K562 (cell line): Measurements from ENCODE around the gene LGALS8. TPM values are rescaled to one million over a fixed set of nuclear protein-coding genes. Genes with fewer than 3 reads are reported as not detected.

Experiments used
- AFF1 ChIP-seq, 2 experiments: fragments of 450-650 bp; IDR thresholded peaks; 2 replicates each; pipeline ENCODE4 v1.6.1; 2018; ENCODE audit warnings: mild to moderate bottlenecking in 2 of 2, low read depth in 1 of 2; ENCODE audit not compliant: partially characterized antibody in 2 of 2
- ESRRB ChIP-seq: fragments of 250-450 bp; sonication (Bioruptor Pico); IDR thresholded peaks from 2 replicates; pipeline ENCODE4 v1.5.0; 2020; ENCODE audit warnings: mild to moderate bottlenecking, moderate library complexity, borderline replicate concordance
- GABPA ChIP-seq: fragments of 200-800 bp; sonication (Bioruptor generic); conservative IDR thresholded peaks from 2 replicates; pipeline ENCODE4 v1.6.1; 2016; ENCODE audit warnings: low read depth, missing genetic modification characterization, missing compliant biosample characterization
- HES1 ChIP-seq: fragments of 450-650 bp; IDR thresholded peaks from 2 replicates; pipeline ENCODE4 v1.6.1; 2016; ENCODE audit warnings: low read depth, mild to moderate bottlenecking, moderate library complexity
- L3MBTL2 ChIP-seq: fragments of 450-650 bp; IDR thresholded peaks from 2 replicates; pipeline ENCODE4 v1.6.1; 2016; ENCODE audit warnings: mild to moderate bottlenecking, moderate library complexity
- MCM5 ChIP-seq: fragments of 450-650 bp; IDR thresholded peaks from 2 replicates; pipeline ENCODE4 v1.6.1; 2016; ENCODE audit warnings: low read depth
- MTF1 ChIP-seq: fragments of 250-450 bp; sonication (Bioruptor Pico); IDR thresholded peaks from 2 replicates; pipeline ENCODE4 v1.9.0; 2021; ENCODE audit warnings: moderate library complexity, mild to moderate bottlenecking, inconsistent platforms, borderline replicate concordance
- NCOA4 ChIP-seq: fragments of 450-650 bp; IDR thresholded peaks from 2 replicates; pipeline ENCODE4 v1.6.1; 2018; ENCODE audit warnings: mild to moderate bottlenecking; ENCODE audit not compliant: partially characterized antibody
- NFATC3 ChIP-seq: fragments of 450-650 bp; IDR thresholded peaks from 2 replicates; pipeline ENCODE4 v1.6.1; 2017; ENCODE audit warnings: mild to moderate bottlenecking
- POLR2B ChIP-seq: fragments of 450-650 bp; IDR thresholded peaks from 2 replicates; pipeline ENCODE4 v1.6.1; 2018; ENCODE audit warnings: low read depth; ENCODE audit not compliant: partially characterized antibody
- PTBP1 ChIP-seq: fragments of 200-400 bp; formaldehyde crosslinking; IDR thresholded peaks from 2 replicates; pipeline ENCODE4 v1.6.1; 2017; ENCODE audit warnings: low read depth, low read length
- SMARCE1 ChIP-seq: fragments of 450-650 bp; IDR thresholded peaks from 2 replicates; pipeline ENCODE4 v1.7.1; 2016; ENCODE audit warnings: mild to moderate bottlenecking
- TCFL5 ChIP-seq: fragments of 250-450 bp; sonication (Bioruptor Pico); conservative IDR thresholded peaks from 2 replicates; pipeline ENCODE4 v1.6.1; 2021; ENCODE audit warnings: mild to moderate bottlenecking, moderate library complexity, matching md5 sums
- TFAM ChIP-seq: fragments of 250-450 bp; sonication (Bioruptor Pico); conservative IDR thresholded peaks from 2 replicates; pipeline ENCODE4 v1.5.0; 2021; ENCODE audit warnings: mild to moderate bottlenecking, moderate library complexity
- THRB ChIP-seq: fragments of 450-650 bp; formaldehyde crosslinking; conservative IDR thresholded peaks from 2 replicates; pipeline ENCODE4 v1.4.0; 2022; ENCODE audit warnings: mild to moderate bottlenecking, missing genetic modification characterization
- TRIM24 ChIP-seq, 2 experiments: fragments of 450-650 bp; IDR thresholded peaks; 2 replicates each; pipeline ENCODE4 v1.6.1; 2016
- ZNF277 ChIP-seq: fragments of 250-450 bp; sonication (Bioruptor Pico); IDR thresholded peaks from 2 replicates; pipeline ENCODE4 v1.8.0; 2022; ENCODE audit warnings: inconsistent platforms, mild to moderate bottlenecking, moderate library complexity, borderline replicate concordance
- ZNF79 ChIP-seq: fragments of 250-450 bp; sonication (Bioruptor Pico); IDR thresholded peaks from 2 replicates; pipeline ENCODE4 v1.4.0; 2020; ENCODE audit warnings: low read depth, mild to moderate bottlenecking, moderate library complexity
- polyA plus RNA-seq, 8 experiments: library from polyadenylated mRNA; depleted of rRNA in 4 of 8; stranded (reverse) in 5 of 8; unstranded in 3 of 8; fragments of >200 nt; fragmentation: Nextera tagmentation in 2 of 8; fragmentation: Illumina TruSeq in 1 of 8; extraction: Ambion mirVana in 2 of 8; extraction: Trizol in 1 of 8; gene quantifications; 2 replicates each; pipeline versions ENCODE4 v1.2.1 to v1.2.3, GENCODE V29; 2011 to 2014; ENCODE audit warnings: inconsistent platforms in 1 of 8, missing spikeins in 1 of 8
- total RNA-seq, 7 experiments: library from RNA; depleted of rRNA in 6 of 7; stranded (reverse); fragments of >200 nt in 6 of 7; fragmentation: Illumina TruSeq in 2 of 7; extraction: Trizol in 2 of 7; gene quantifications; 2 replicates each; pipeline versions ENCODE4 v1.2.1 to v1.2.3, GENCODE V29; 2011 to 2021; ENCODE audit warnings: low replicate concordance in 1 of 7

The LGALS8 gene
- total and polyA plus RNA-seq, 9 of the 15 experiments (the other 6 are each of a cell fraction or from before 2014, with no cell fraction given): 57.4 to 87.7 (median 70.3) TPM

- TF ChIP-seq AFF1 (IDR thresholded peaks at IDR 0.05; ENCODE audit: low read depth in 1 of 2, partially characterized antibody in 2 of 2) (peak in 1 of 2 experiments; percentile 60), MCM5 (no peak), SMARCE1 (no peak), NFATC3 (no peak), GABPA (0 out of 2 replicates have a peak, but pooled peaks have one; percentile 34), TFAM (no peak), MTF1 (no peak), TRIM24 (IDR thresholded peaks at IDR 0.05) (no peak), HES1 (no peak), ESRRB (CRISPR knock-in tag) (no peak), ZNF79 (CRISPR knock-in tag) (no peak; the same call in 1 of the 2 replicates), POLR2B (no peak), TCFL5 (CRISPR knock-in tag) (no peak), ZNF277 (CRISPR knock-in tag) (no peak), PTBP1 (no peak), L3MBTL2 (peak; percentile 32; the same call in 1 of the 2 replicates), NCOA4 (no peak), THRB (CRISPR knock-in tag) (no peak)
Observed at GRCh38 chr1:236550961-236551851, 27.4 kb downstream of the LGALS8 start (continued).
